Endothelial cell of umbilical vein (primary cell): ENCODE measurements around the gene BET1L. TPM values are rescaled to one million over a fixed set of nuclear protein-coding genes. Genes with fewer than 3 reads are reported as not detected.

Experiments
- BruUV-seq: library from RNA; stranded (reverse); fragments of 400-500 nt; replicated peaks from 2 replicates; lab custom pipeline; 2021; lab: Mats Ljungman, UMichigan
- CTCF ChIA-PET: fragments of 300-600, 350-600 bp; sonication (Branson Sonifier 250); formaldehyde crosslinking; loops from one replicate; lab custom pipeline; 2021; ENCODE audit warnings: antibody characterized with exemption, inconsistent platforms; lab: Charles Lee
- POLR2A ChIA-PET: fragments of 300-600, 350-600 bp; sonication (Branson Sonifier 250); formaldehyde crosslinking; loops from one replicate; lab custom pipeline; 2021; ENCODE audit warnings: antibody characterized with exemption, inconsistent platforms; lab: Charles Lee
- DNase-seq: peaks from one replicate; pipeline ENCODE4 v3.0.0-alpha.2; 2011; ENCODE audit warnings: low read depth, low spot score
- FAIRE-seq: peaks from 2 replicates; lab custom pipeline; 2011; peaks lifted over from hg19 to GRCh38; lab: Jason Lieb, UNC
- H2AFZ ChIP-seq: 2 replicates; pipeline ENCODE4 v1.6.0; 2012; ENCODE audit warnings: low read depth, low read length, control low read depth, inconsistent platforms
- H3K27ac ChIP-seq: 2 replicates; pipeline ENCODE4 v1.5.1; 2011; ENCODE audit warnings: low read depth, mild to moderate bottlenecking, control low read depth, low read length, moderate library complexity; ENCODE audit not compliant: insufficient read depth
- H3K27me3 ChIP-seq, 2 experiments: 2 replicates each; pipeline versions ENCODE4 v1.6.0 to v1.6.1; 2011; ENCODE audit warnings: low read length in 2 of 2, mixed read lengths in 1 of 2; ENCODE audit not compliant: control insufficient read depth in 2 of 2, insufficient read depth in 2 of 2
- H3K36me3 ChIP-seq, 2 experiments: 2 replicates in 1 of 2; 3 replicates in 1 of 2; pipeline ENCODE4 v1.5.1; 2011; ENCODE audit warnings: low read length in 2 of 2, mild to moderate bottlenecking in 1 of 2, moderate library complexity in 1 of 2; ENCODE audit not compliant: control insufficient read depth in 2 of 2, insufficient read depth in 2 of 2; ENCODE audit errors: extremely low read depth in 1 of 2
- H3K4me1 ChIP-seq: 3 replicates; pipeline ENCODE4 v1.5.1; 2011; ENCODE audit warnings: mild to moderate bottlenecking, low read length; ENCODE audit not compliant: control insufficient read depth, insufficient read depth; ENCODE audit errors: extremely low read depth
- H3K4me2 ChIP-seq: 2 replicates; pipeline ENCODE4 v1.6.1; 2011; ENCODE audit warnings: low read length, control low read depth, mixed read lengths; ENCODE audit not compliant: insufficient read depth
- H3K4me3 ChIP-seq, 3 experiments: fragments of 200-600 bp in 1 of 3; sonication (generic), shearing (Covaris generic) in 1 of 3; replicated peaks in 1 of 3; 2 replicates each; pipeline ENCODE4 v1.5.1; 2011 to 2016; ENCODE audit warnings: control low read depth in 3 of 3, low read length in 3 of 3, mild to moderate bottlenecking in 2 of 3, inconsistent platforms in 1 of 3, low read depth in 1 of 3, moderate library complexity in 1 of 3; ENCODE audit not compliant: insufficient read depth in 1 of 3
- H3K79me2 ChIP-seq: 2 replicates; pipeline ENCODE4 v1.6.0; 2012; ENCODE audit warnings: low read length, inconsistent platforms; ENCODE audit not compliant: control insufficient read depth, insufficient read depth
- H3K9ac ChIP-seq: replicated peaks from 2 replicates; pipeline ENCODE3; 2011; ENCODE audit warnings: low read length, control low read depth; ENCODE audit not compliant: insufficient read depth; ENCODE audit errors: extremely low read depth
- H3K9me1 ChIP-seq: replicated peaks from 3 replicates; pipeline ENCODE4 v1.6.0; 2011; ENCODE audit warnings: mild to moderate bottlenecking, low read length; ENCODE audit not compliant: control insufficient read depth, insufficient read depth; ENCODE audit errors: extremely low read depth
- H3K9me3 ChIP-seq: replicated peaks from 2 replicates; pipeline ENCODE4 v1.5.1; 2012; ENCODE audit warnings: low read length, inconsistent platforms; ENCODE audit not compliant: control insufficient read depth, insufficient read depth
- H4K20me1 ChIP-seq: replicated peaks from 2 replicates; pipeline ENCODE3; 2011; ENCODE audit warnings: mild to moderate bottlenecking, low read length; ENCODE audit not compliant: control insufficient read depth, insufficient read depth; ENCODE audit errors: extremely low read depth
- CTCF ChIP-seq, 2 donors: IDR thresholded peaks; 1 replicate in 1 of 2; 2 replicates in 1 of 2; pipeline ENCODE4 v1.5.1; 2011; ENCODE audit warnings: low read length in 2 of 2, mild to moderate bottlenecking in 2 of 2, moderate library complexity in 2 of 2, control low read depth in 1 of 2, inconsistent platforms in 1 of 2, low read depth in 1 of 2; ENCODE audit not compliant: insufficient read depth in 1 of 2; ENCODE audit errors: extremely low read depth in 1 of 2
- EZH2 ChIP-seq: IDR thresholded peaks from 2 replicates; pipeline ENCODE4 v1.6.1; 2012; ENCODE audit warnings: borderline replicate concordance, low read depth, mild to moderate bottlenecking, moderate library complexity, low read length, inconsistent platforms; ENCODE audit not compliant: severe bottlenecking
- MAX ChIP-seq: IDR thresholded peaks from 2 replicates; pipeline ENCODE4 v1.6.1; 2011; ENCODE audit not compliant: insufficient read depth, insufficient read length
- MYC ChIP-seq: IDR thresholded peaks from one replicate; pipeline ENCODE4 v1.6.1; 2011; ENCODE audit warnings: mild to moderate bottlenecking, low read depth, low read length
- POLR2AphosphoS5 ChIP-seq: IDR thresholded peaks from 2 replicates; pipeline ENCODE4 v1.6.1; 2012; ENCODE audit warnings: low read depth, mild to moderate bottlenecking, control low read depth, low read length, moderate library complexity; ENCODE audit not compliant: insufficient read depth
- dilution Hi-C: fragments of 300-500 bp; cut with MboI; formaldehyde crosslinking; loops from one replicate; pipeline ENCODE4 v1.15.0; 2019; ENCODE audit warnings: low sequenced_read_pairs; ENCODE audit not compliant: extremely low pct_ligation_motif_present
- intact Hi-C: fragments of 100-400 bp; cut with micrococcal nuclease; formaldehyde crosslinking; loops from one replicate; pipeline ENCODE4 v1.10.0; 2022
- polyA plus RNA-seq, 4 experiments: library from polyadenylated mRNA; depleted of rRNA in 3 of 4; stranded (reverse) in 3 of 4; unstranded in 1 of 4; fragments of >200 nt; gene quantifications; 2 replicates each; pipeline versions ENCODE4 v1.2.1 to v1.2.3, GENCODE V29; 2011 to 2012; ENCODE audit warnings: missing spikeins in 1 of 4
- total RNA-seq: library from RNA; stranded (reverse); gene quantifications from 2 replicates; pipeline ENCODE4 v1.2.3, GENCODE V29; 2021

The BET1L gene
- total and polyA plus RNA-seq, 2 donors (not counting 3 experiments of a cell fraction or from before 2014, with no cell fraction given), result 31.0 to 80.0 TPM

- dilution Hi-C loops, result no loop called here
- no peak overlapping the region for H3K9ac ChIP-seq
Measured at GRCh38 chr11:202490-202889, 4.7 kb downstream of the BET1L start.

More at GRCh38 chr11:202490-202889, 4.7 kb downstream of the BET1L start:
- intact Hi-C loops, result no loop called here
- no peak for TF ChIP-seq POLR2AphosphoS5
- no peak for TF ChIP-seq EZH2
- TF ChIP-seq MAX, result no peak
- no peak for TF ChIP-seq CTCF (IDR thresholded peaks at IDR 0.05; ENCODE audit: extremely low read depth in 1 of 2, insufficient read depth in 1 of 2, low read depth in 1 of 2, low read length in 2 of 2)
- TF ChIP-seq MYC, result no peak
- ChIA-PET CTCF (no interaction called here), POLR2A (no interaction called here)
- H3K4me2 ChIP-seq, result no peak overlapping the region
- no peaks in the 10 kb centered on the region for H4K20me1 ChIP-seq
- H3K27me3 ChIP-seq, result no peaks in the 10 kb centered on the region
- H3K79me2 ChIP-seq, result peaks cover 20% of the 10 kb centered on the region
- H3K9me3 ChIP-seq, result no peaks in the 10 kb centered on the region
- peaks cover 7% of the 10 kb centered on the region for H3K4me1 ChIP-seq
- H3K27ac ChIP-seq, result no peak overlapping the region
- FAIRE-seq (no peak), DNase-seq (no peak)
- peaks cover 0 to 18% of the 10 kb centered on the region in 2 experiments for H3K36me3 ChIP-seq
- no TSS peak for BruUV-seq
- H2AFZ ChIP-seq, result no peak overlapping the region
- H3K9me1 ChIP-seq, result no peaks in the 10 kb centered on the region
- H3K4me3 ChIP-seq, result no peak overlapping the region
